ENCODE data around the gene CHRM5.

CHRM5 gene

DNA sequence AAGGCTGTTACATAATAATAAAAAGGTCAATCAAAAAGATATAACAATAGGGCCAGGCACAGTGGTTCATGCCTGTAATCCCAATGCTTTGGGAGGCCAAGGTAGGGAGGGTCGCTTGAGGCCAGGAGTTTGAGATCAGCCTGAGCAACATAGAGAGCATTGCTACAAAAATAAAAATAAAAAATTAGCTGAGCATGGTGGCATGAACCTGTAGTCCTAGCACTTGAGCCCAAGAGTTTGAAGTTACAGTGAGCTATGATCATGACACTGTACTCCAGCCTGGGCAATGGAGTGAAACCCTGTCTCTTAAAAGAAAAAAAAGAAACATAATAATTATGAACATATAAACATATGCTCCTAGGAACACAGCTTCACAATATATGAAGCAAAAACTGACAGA, 41.4 kb downstream of the CHRM5 start:
- TF ChIP-seq, protein P1, sequence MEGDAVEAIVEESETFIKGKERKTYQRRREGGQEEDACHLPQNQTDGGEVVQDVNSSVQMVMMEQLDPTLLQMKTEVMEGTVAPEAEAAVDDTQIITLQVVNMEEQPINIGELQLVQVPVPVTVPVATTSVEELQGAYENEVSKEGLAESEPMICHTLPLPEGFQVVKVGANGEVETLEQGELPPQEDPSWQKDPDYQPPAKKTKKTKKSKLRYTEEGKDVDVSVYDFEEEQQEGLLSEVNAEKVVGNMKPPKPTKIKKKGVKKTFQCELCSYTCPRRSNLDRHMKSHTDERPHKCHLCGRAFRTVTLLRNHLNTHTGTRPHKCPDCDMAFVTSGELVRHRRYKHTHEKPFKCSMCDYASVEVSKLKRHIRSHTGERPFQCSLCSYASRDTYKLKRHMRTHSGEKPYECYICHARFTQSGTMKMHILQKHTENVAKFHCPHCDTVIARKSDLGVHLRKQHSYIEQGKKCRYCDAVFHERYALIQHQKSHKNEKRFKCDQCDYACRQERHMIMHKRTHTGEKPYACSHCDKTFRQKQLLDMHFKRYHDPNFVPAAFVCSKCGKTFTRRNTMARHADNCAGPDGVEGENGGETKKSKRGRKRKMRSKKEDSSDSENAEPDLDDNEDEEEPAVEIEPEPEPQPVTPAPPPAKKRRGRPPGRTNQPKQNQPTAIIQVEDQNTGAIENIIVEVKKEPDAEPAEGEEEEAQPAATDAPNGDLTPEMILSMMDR (IDR thresholded peaks at IDR 0.05), result no peak
- no peak overlapping the region for H3K27ac ChIP-seq
- no peaks in the 10 kb centered on the region for H3K27me3 ChIP-seq
- no peaks in the 10 kb centered on the region for H3K9me3 ChIP-seq
- no peaks in the 10 kb centered on the region for H3K36me3 ChIP-seq
- no peaks in the 10 kb centered on the region for H3K4me1 ChIP-seq (ENCODE audit: control insufficient read depth in 1 of 2, insufficient read depth in 1 of 2, low read depth in 1 of 2, low read length in 1 of 2)
- H3K4me3 ChIP-seq (ENCODE audit: low read depth in 1 of 2, low read length in 1 of 2), result no peak overlapping the region

DNA sequence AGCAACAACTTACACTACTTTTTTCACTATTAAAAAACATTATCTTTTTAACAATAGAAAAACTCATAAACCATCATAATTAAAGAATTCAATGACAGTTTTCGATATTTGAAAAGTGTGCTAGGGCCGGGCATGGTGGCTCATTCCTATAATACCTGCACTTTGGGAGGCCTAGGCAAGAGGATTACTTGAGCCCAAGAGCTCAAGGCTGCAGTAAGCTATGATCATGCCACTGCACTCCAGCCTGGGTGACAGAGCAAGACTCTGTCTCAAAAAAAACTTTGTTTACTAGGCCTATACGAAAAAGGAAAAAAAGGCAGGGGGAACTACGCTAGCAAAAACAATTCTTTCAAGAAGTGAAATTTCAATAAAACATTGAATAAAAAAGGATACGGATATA, 42.6 kb downstream of the CHRM5 start:
- no peaks in the 10 kb centered on the region for H3K9me3 ChIP-seq
- no peak overlapping the region for H3K4me3 ChIP-seq (ENCODE audit: low read depth in 1 of 2, low read length in 1 of 2)
- H3K27ac ChIP-seq, result no peak overlapping the region
- no peaks in the 10 kb centered on the region for H3K4me1 ChIP-seq (ENCODE audit: control insufficient read depth in 1 of 2, insufficient read depth in 1 of 2, low read depth in 1 of 2, low read length in 1 of 2)
- TF ChIP-seq, protein P1 (IDR thresholded peaks at IDR 0.05), result no peak
- no peaks in the 10 kb centered on the region for H3K36me3 ChIP-seq
- no peaks in the 10 kb centered on the region for H3K27me3 ChIP-seq

DNA sequence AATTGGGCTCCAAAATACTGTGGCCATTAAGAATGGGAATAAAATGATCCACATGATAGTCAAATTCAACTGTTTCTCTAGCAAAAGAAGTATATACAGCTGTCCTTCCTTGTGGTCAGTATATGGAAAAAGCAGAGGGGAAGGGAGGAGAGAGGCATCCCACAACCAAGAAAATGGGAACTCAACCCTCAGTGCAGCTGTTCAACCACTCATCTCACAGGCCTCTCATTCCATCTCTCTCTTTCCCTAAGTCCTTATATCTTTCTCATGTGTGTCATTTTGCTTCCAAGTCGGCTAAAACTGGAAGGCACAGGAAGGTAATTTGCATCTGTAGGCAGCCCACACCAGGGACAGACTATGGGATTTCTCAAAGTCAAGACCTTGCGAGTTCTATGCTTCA, 43.2 kb downstream of the CHRM5 start:
- Histone ChIP-seq H3K27me3 (no peaks in the 10 kb centered on the region), H3K9me3 (no peaks in the 10 kb centered on the region), H3K36me3 (no peaks in the 10 kb centered on the region), H3K4me3 (ENCODE audit: low read depth in 1 of 2, low read length in 1 of 2) (no peak overlapping the region), H3K4me1 (ENCODE audit: control insufficient read depth in 1 of 2, insufficient read depth in 1 of 2, low read depth in 1 of 2, low read length in 1 of 2) (no peaks in the 10 kb centered on the region), H3K27ac (no peak overlapping the region)
- TF ChIP-seq, protein P1 (IDR thresholded peaks at IDR 0.05), result no peak

DNA sequence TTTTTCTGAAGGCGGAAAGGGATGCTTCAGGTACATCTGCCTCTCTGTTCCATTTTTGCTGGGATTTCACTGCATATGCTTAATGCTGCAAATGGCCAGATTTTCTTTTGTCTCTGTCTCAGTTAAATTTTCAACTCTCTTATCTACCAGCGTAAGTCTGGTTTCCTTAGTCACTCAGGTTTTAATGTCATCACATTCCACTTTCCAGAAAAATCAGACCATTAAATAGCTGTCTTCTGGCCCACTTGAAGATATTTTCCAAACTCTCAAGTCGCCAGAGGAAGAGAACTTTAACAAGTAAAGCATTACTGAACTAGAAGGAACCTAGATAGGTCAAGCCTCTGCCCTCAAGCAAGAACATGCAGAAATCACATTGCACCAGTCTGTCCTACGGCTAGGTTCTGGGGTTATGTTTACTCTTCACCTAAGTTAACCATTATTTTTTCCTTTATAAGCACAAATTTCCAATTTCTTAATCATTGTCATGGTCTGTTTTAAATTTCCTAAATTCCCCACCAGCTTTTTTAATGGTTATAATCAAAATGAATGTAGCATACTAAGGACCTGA, 44.2 kb downstream of the CHRM5 start:
- H3K4me1 ChIP-seq (ENCODE audit: control insufficient read depth in 1 of 2, insufficient read depth in 1 of 2, low read depth in 1 of 2, low read length in 1 of 2), result no peaks in the 10 kb centered on the region
- no peaks in the 10 kb centered on the region for H3K36me3 ChIP-seq
- H3K4me3 ChIP-seq (ENCODE audit: low read depth in 1 of 2, low read length in 1 of 2), result no peak overlapping the region
- no peaks in the 10 kb centered on the region for H3K27me3 ChIP-seq
- TF ChIP-seq, protein P1 (IDR thresholded peaks at IDR 0.05), result no peak
- no peak overlapping the region for H3K27ac ChIP-seq
- no peaks in the 10 kb centered on the region for H3K9me3 ChIP-seq

DNA sequence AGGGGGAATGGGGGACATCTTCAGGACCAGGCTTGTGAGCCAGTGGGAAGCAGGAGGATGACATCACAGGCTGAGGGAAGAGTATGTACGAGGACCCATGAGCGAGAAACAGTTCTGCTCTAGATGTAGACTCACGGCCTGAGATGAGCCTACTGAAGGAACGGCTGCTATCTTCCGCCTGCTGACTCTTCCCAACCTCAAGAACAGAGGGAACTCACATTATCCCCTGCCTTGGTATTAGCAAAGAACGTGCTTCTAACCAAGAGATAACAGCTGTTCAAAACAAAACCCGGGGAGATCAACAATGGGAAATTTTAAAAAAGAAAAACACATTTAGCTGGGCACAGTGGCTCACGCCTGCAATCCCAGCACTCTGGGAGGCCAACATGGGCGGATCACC, 45.4 kb downstream of the CHRM5 start:
- TF ChIP-seq, protein P1 (IDR thresholded peaks at IDR 0.05), result no peak
- Histone ChIP-seq H3K27me3 (no peaks in the 10 kb centered on the region), H3K9me3 (no peaks in the 10 kb centered on the region), H3K4me1 (ENCODE audit: control insufficient read depth in 1 of 2, insufficient read depth in 1 of 2, low read depth in 1 of 2, low read length in 1 of 2) (no peaks in the 10 kb centered on the region), H3K36me3 (no peaks in the 10 kb centered on the region), H3K4me3 (ENCODE audit: low read depth in 1 of 2, low read length in 1 of 2) (no peak overlapping the region), H3K27ac (no peak overlapping the region)

DNA sequence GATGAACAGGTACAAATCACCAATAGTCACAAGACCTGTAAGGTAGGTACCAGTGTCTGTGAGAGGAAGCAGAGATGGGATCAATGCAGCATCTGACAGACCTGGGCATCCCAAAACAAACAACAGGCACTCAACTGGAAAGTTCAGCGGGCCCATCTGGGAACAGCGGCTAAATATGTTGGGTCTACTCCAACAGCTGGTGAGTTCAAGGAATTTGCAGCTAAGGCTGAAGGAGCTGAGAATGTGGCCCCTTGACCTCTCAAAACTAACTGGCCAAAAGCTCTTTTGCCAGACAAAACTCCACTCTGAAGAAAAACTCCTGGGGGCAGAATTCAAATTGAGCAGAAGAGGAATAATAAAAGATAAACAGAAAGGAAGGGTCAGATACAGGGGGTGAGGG, 46.3 kb downstream of the CHRM5 start:
- TF ChIP-seq, protein P1 (IDR thresholded peaks at IDR 0.05), result no peak
- Histone ChIP-seq H3K27ac (no peak overlapping the region), H3K36me3 (no peaks in the 10 kb centered on the region), H3K27me3 (no peaks in the 10 kb centered on the region), H3K4me1 (ENCODE audit: control insufficient read depth in 1 of 2, insufficient read depth in 1 of 2, low read depth in 1 of 2, low read length in 1 of 2) (no peaks in the 10 kb centered on the region), H3K9me3 (no peaks in the 10 kb centered on the region), H3K4me3 (ENCODE audit: low read depth in 1 of 2, low read length in 1 of 2) (no peak overlapping the region)

All from neutrophil (primary cell).